ENCODE data around the gene AICDA. TPM values are rescaled to one million over a fixed set of nuclear protein-coding genes. Genes with fewer than 3 reads are reported as not detected.

Gene AICDA
- not detected for total RNA-seq

GRCh38 chr12:8612629-8613028, at the start of gene AICDA:
Gene AICDA (minus strand): TSS chr12:8612859. CDS start chr12:8612767, 92 bp downstream.
- Histone ChIP-seq H3K4me1 (no peaks in the 10 kb centered on the region), H3K36me3 (replicated peaks in 1 of 2; ENCODE audit: insufficient read depth in 1 of 2, low read depth in 2 of 2) (no peaks in the 10 kb centered on the region), H3K27me3 (no peaks in the 10 kb centered on the region), H3K9me3 (no peaks in the 10 kb centered on the region), H3K4me3 (no peak within 1 kb of the TSS), H3K27ac (no peak within 1 kb of the TSS)
- ATAC-seq: no peak
- TF ChIP-seq CTCF (IDR thresholded peaks at IDR 0.05) (no peak), POLR2A (IDR thresholded peaks at IDR 0.05) (no peak)
- DNase-seq: no peak
- 33 to 61% methylated on average over 2 of the region's 2 CpGs for WGBS, 2 donors
- intact Hi-C loops (cut with DNase I): no loop called here

GRCh38 chr12:8661751-8662150, 49.1 kb upstream of the AICDA start:
- no peak overlapping the region for H3K27ac ChIP-seq
- no peak for ATAC-seq
- WGBS, 2 donors: 65 to 69% methylated on average over 3 of the region's 3 CpGs

GRCh38 chr12:8661016-8661415, 48.4 kb upstream of the AICDA start:
- Histone ChIP-seq H3K9me3 (no peaks in the 10 kb centered on the region), H3K4me3 (no peak overlapping the region), H3K36me3 (replicated peaks in 1 of 2; ENCODE audit: insufficient read depth in 1 of 2, low read depth in 2 of 2) (no peaks in the 10 kb centered on the region), H3K27me3 (no peaks in the 10 kb centered on the region), H3K27ac (no peak overlapping the region), H3K4me1 (no peaks in the 10 kb centered on the region)
- TF ChIP-seq CTCF (IDR thresholded peaks at IDR 0.05) (no peak), POLR2A (IDR thresholded peaks at IDR 0.05) (no peak)
- 75 to 83% methylated on average over 3 of the region's 3 CpGs for WGBS, 2 donors
- intact Hi-C loops (cut with DNase I): no loop called here
- DNase-seq (no peak), ATAC-seq (no peak)

More at GRCh38 chr12:8661751-8662150, 49.1 kb upstream of the AICDA start:
- Histone ChIP-seq H3K27me3 (no peaks in the 10 kb centered on the region), H3K4me3 (no peak overlapping the region), H3K36me3 (replicated peaks in 1 of 2; ENCODE audit: insufficient read depth in 1 of 2, low read depth in 2 of 2) (no peaks in the 10 kb centered on the region), H3K4me1 (no peaks in the 10 kb centered on the region), H3K9me3 (no peaks in the 10 kb centered on the region)
- no peak for TF ChIP-seq POLR2A (IDR thresholded peaks at IDR 0.05)
- TF ChIP-seq CTCF (IDR thresholded peaks at IDR 0.05): no peak
- DNase-seq: no peak
- intact Hi-C loops (cut with DNase I): no loop called here

DNA sequence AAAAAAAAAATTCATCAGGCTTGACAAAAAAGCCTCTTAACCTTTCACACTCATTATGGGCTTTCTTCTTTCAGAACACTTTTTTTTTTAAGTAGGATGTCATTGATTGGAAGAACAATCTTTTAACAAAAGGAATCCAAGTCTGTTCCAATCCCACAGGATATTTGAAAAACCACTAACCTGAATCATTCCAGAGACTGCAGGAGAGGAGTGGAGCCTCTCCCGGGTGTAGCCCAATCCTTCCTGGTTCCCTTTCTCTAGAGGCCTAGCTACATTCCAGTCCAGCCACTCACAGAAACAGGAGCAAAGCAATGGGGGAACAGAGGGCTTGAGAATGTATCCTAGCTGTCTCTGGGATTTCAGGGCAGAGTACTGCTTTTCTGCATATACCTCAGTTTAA, 45.7 kb upstream of the AICDA start:
- intact Hi-C loops (cut with DNase I): no loop called here
- H3K27ac ChIP-seq: no peak overlapping the region
- ATAC-seq (no peak), DNase-seq (no peak)
- H3K4me3 ChIP-seq: no peak overlapping the region
- no peak for TF ChIP-seq POLR2A (IDR thresholded peaks at IDR 0.05)
- TF ChIP-seq CTCF (IDR thresholded peaks at IDR 0.05): no peak
- H3K4me1 ChIP-seq: no peaks in the 10 kb centered on the region
- 23 to 43% methylated on average over 1 of the region's 1 CpG for WGBS, 2 donors
- no peaks in the 10 kb centered on the region for H3K9me3 ChIP-seq
- no peaks in the 10 kb centered on the region for H3K36me3 ChIP-seq (replicated peaks in 1 of 2; ENCODE audit: insufficient read depth in 1 of 2, low read depth in 2 of 2)
- no peaks in the 10 kb centered on the region for H3K27me3 ChIP-seq

- intact Hi-C loops (cut with DNase I): no loop called here
- Histone ChIP-seq H3K4me1 (no peaks in the 10 kb centered on the region), H3K27ac (no peak overlapping the region), H3K36me3 (replicated peaks in 1 of 2; ENCODE audit: insufficient read depth in 1 of 2, low read depth in 2 of 2) (no peaks in the 10 kb centered on the region), H3K4me3 (no peak overlapping the region), H3K27me3 (no peaks in the 10 kb centered on the region), H3K9me3 (no peaks in the 10 kb centered on the region)
- TF ChIP-seq POLR2A (IDR thresholded peaks at IDR 0.05) (no peak), CTCF (IDR thresholded peaks at IDR 0.05) (no peak)
- DNase-seq (no peak), ATAC-seq (no peak)
- 69 to 73% methylated on average over 6 of the region's 6 CpGs for WGBS, 2 donors
Measured at GRCh38 chr12:8655421-8655820, 42.8 kb upstream of the AICDA start.
